Cerebellar nuclear complex (tissue), 1 donor: ENCODE measurements around the gene GC.
"Not testable (repeated sequence)": the region's sequence is repeated elsewhere in the genome, so short reads cannot be mapped to it uniquely, and the experiment has no call there.

Experiments used
- DNase-seq, 2 experiments: peaks; one replicate each; lab custom pipeline; 2025; lab: John Stamatoyannopoulos, UW

Gene GC

DNA sequence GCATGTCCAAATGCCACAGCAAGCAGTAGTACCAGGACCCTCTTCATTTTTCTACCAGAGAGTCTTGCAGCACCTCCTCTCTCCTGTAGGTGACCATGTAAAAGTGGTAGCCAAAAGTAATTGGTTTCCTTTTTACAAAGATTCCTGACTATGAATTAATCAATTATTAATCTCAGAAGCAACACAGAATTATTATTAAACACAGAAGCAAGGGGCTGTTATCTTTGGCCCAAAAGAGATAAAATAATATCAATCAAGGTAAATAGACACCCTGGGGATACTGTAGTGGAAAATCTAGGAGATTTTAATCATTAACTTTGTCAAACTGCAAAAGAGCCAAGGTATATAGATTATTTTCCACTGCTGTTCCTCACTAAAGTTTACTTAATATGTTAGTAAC, at the start of gene GC:
Gene GC (minus strand): TSS at position 108 of the 400 bp plus-strand sequence. CDS start 61 bp downstream, at position 47.
- DNase-seq: no peak

DNA sequence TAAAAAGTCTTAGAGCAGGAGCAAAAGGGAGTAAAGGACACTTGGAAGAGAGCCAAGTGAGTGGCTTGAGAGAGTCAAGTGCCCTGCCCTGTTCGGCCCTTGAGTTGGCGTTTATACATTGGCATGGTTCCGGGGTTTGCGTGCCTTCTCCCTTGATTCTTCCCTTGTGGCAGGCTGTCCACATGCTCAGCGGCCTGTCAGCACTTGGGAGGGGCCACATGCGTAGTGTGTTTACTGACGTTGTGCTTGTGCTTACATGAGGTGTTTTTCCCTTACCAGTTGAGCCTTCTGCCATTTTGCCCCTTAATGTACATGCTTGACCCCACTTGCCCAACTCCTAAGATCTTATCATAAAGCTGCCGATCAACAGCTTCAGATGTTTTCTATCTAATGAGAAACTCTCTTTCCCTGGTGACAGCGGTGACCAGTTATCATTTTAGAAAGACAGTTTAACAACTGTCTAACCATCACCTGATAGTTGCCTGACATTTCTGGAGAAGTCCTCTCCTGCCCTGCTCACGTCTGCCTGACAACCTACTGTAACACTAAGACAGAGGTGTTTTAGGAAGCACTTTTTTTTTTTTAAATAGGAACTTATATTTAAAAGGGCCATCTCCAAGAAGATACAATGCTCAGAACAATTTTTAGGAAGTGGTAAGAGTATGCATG, 49.5 kb upstream of the GC start:
- no peak for DNase-seq

GRCh38 chr4:71832049-71832448, 48.2 kb upstream of the GC start:
- no peak for DNase-seq

- no peak for DNase-seq
Measured at GRCh38 chr4:71830497-71831190, 46.8 kb upstream of the GC start.

DNA sequence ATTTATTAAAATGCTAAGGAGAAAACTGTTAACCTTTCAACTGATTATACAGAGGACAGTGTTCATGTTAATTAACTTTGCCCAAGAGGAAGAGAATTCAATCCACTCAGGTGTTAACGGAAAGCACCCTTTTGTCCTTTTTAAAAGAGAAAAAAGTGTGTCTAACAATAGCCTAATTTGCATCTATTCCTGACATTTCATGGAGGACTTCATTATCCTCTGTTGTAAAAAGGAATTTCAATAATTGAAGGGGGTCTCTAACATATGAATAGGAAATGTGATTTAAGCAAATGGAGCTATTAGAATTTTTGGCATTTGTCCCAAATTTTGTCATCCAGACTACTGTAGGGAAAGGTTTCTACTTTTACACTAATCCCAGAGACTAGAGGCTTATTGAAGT, 44.6 kb upstream of the GC start:
- DNase-seq: no peak

- no peak for DNase-seq
Measured at GRCh38 chr4:71827826-71828225, 43.9 kb upstream of the GC start.

GRCh38 chr4:71816676-71817303, 32.9 kb upstream of the GC start:
- DNase-seq: no peak

DNA sequence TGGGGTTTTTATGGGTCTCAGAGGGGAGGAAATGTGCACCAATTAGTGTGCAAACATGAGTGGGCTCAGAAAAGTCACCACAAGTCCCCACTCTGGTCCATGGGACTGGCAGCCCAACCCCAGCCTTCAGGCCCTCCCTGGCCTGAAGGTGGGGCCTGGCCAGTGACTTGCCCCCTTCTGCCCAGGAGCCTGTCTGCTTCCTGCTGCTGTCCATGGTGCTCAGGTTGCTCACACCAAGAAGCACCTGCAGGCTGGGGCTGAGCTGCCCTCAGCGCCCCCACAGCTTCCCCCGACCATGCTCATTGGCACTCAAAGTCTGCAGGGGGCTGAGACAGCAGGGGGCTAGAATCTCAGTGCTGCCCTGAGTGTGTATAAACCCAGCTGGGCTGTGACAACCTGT, 30.6 kb upstream of the GC start:
- no peak for DNase-seq

- not testable (repeated sequence) for DNase-seq
Measured at GRCh38 chr4:71809805-71810204, 25.9 kb upstream of the GC start.

GRCh38 chr4:71807469-71807868, 23.6 kb upstream of the GC start:
- DNase-seq: no peak

GRCh38 chr4:71805230-71805629, 21.4 kb upstream of the GC start:
- DNase-seq: not testable (repeated sequence)

DNA sequence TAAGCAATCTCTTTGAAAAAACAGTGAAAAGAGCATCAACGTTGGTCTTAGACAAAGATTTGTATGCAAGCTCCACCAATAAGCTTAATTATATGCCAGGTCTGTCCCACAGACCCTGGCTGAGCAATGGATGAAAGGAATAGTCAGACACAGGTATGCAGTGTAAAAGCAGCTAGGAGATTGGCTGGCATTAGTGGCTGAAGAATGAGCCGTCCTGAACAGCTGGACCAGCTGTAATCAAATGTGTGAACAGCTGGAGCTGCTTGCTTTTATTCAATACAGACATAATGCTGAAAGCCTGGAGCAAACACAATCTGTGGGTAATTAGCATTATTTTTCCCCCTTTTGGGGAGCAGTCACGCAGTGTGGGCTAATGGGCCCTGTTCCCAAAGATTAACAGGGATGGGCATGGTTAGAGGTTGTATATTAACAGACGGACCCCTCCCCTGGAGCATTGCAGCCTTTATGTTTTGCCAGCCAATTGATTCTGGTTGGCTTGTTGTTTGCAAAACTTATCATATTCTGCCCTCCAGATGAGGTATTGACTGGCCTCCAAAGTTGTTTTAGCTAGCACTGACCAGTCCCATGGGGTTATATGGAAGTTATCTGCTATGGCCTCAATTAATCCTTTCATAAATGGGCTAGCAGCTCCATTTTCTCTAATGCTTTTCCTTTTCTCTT, 20.3 kb upstream of the GC start:
- not testable (repeated sequence) for DNase-seq

GRCh38 chr4:71785959-71786358, 2.1 kb upstream of the GC start:
- DNase-seq: no peak

GRCh38 chr4:71784569-71785197, 804 bp upstream of the GC start:
- no peak for DNase-seq

GRCh38 chr4:71777891-71778290, 6.0 kb downstream of the GC start:
- no peak for DNase-seq

DNA sequence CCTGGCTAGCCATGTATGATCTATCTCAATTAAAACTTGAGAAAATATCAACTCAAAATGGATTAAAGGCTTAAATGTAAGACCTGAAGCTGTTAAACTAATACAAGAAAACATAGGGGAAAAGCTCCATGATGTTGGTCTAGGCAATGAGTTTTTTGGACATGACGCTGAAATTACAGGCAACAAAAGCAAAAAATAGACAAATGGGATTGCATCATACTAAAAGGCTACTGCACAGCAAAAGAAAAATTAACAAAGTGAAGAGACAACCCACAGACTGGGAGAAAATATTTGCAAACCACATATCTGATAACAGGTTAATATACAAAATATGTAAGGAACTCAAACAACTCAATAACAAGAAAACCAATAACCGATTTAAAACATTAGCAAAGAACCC, 8.4 kb downstream of the GC start:
- DNase-seq: no peak

DNA sequence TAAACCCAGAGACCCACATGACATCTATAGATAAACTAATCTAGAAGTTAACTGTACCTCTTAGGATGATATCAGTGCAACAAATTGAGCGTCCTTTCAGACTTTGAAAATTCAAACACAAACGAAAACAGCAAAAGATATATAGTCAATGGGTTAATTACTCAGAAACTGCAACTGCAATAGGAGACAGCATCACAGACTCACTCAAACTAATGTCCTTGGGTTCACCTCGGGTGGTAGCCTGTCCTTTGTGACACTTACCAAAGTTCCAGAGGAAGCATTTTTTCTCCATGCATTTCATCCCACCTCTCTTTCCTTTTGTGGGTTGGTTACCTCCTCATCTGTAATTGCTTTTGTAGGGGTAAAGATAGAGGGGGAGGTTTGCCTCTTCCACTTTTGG, 9.7 kb downstream of the GC start:
- DNase-seq: no peak

GRCh38 chr4:71773004-71773403, 10.9 kb downstream of the GC start:
- DNase-seq: no peak

GRCh38 chr4:71772592-71772991, 11.3 kb downstream of the GC start:
- no peak for DNase-seq

GRCh38 chr4:71771613-71772012, 12.3 kb downstream of the GC start:
- no peak for DNase-seq

DNA sequence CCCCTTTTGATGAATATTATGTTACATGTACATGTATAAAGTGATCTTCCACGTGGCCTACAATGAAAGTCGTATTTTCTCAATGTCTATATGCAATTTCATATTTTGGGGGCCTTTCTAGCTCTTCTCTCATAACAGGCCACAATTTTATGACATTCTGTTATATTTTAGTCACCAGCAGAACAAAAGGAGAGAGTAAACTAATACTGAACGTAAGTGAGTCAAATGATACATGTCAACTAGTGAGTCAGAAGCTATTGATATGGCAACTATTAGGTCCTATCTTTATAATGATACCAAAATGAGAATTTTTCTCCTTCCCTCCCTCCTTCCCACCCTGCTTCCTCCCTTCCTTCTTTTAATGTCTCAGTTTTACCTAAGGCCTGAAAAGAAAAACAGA, 14.4 kb downstream of the GC start:
- DNase-seq: no peak

GRCh38 chr4:71768123-71768522, 15.8 kb downstream of the GC start:
- DNase-seq: no peak
